ENCODE results near the gene PTPRB.
A peak's percentile ranks its signal among the peaks of the same experiment; 100 is the strongest.

The PTPRB gene

GRCh38 chr12:70603044-70603443 lies 34.2 kb downstream of the PTPRB start:
- no peak for TF ChIP-seq CTCF (IDR thresholded peaks at IDR 0.05; ENCODE audit: low read depth, low read length)
- TF ChIP-seq EZH2phosphoT487 (IDR thresholded peaks at IDR 0.05; ENCODE audit: low read depth) = no peak
- Histone ChIP-seq H3K4me3 (ENCODE audit: low read length) (no peak overlapping the region), H3K9me3 (ENCODE audit: insufficient read depth, low read length) (no peaks in the 10 kb centered on the region), H3K27ac (ENCODE audit: low read length) (no peak overlapping the region), H3K4me2 (ENCODE audit: low read length) (no peak overlapping the region), H2AFZ (ENCODE audit: low read depth, low read length) (no peak overlapping the region), H3K79me2 (ENCODE audit: low read length) (no peaks in the 10 kb centered on the region), H3K27me3 (ENCODE audit: low read depth, low read length) (no peaks in the 10 kb centered on the region), H4K20me1 (ENCODE audit: insufficient read depth, low read length) (no peaks in the 10 kb centered on the region), H3K9ac (ENCODE audit: low read length) (no peak overlapping the region), H3K4me1 (ENCODE audit: low read length) (no peaks in the 10 kb centered on the region), H3K36me3 (replicated peaks; ENCODE audit: low read depth, low read length) (no peaks in the 10 kb centered on the region)

GRCh38 chr12:70598467-70599193 lies 38.6 kb downstream of the PTPRB start:
- Histone ChIP-seq H3K4me3 (ENCODE audit: low read length) (no peak overlapping the region), H3K36me3 (replicated peaks; ENCODE audit: low read depth, low read length) (no peaks in the 10 kb centered on the region), H4K20me1 (ENCODE audit: insufficient read depth, low read length) (no peaks in the 10 kb centered on the region), H3K9me3 (ENCODE audit: insufficient read depth, low read length) (no peaks in the 10 kb centered on the region), H3K4me1 (ENCODE audit: low read length) (0 out of 2 replicates have a peak, but pooled peaks cover 3% of the 10 kb centered on the region), H3K4me2 (ENCODE audit: low read length) (no peak overlapping the region), H3K79me2 (ENCODE audit: low read length) (no peaks in the 10 kb centered on the region), H3K9ac (ENCODE audit: low read length) (no peak overlapping the region), H3K27me3 (ENCODE audit: low read depth, low read length) (0 out of 2 replicates have a peak, but pooled peaks cover 3% of the 10 kb centered on the region), H2AFZ (ENCODE audit: low read depth, low read length) (no peak overlapping the region), H3K27ac (ENCODE audit: low read length) (no peak overlapping the region)
- TF ChIP-seq EZH2phosphoT487 (IDR thresholded peaks at IDR 0.05; ENCODE audit: low read depth) (no peak), CTCF (IDR thresholded peaks at IDR 0.05; ENCODE audit: low read depth, low read length) (no peak)

GRCh38 chr12:70592664-70593063 lies 44.6 kb downstream of the PTPRB start:
- H3K36me3 ChIP-seq (replicated peaks; ENCODE audit: low read depth, low read length) = no peaks in the 10 kb centered on the region
- 0 out of 2 replicates have a peak, but pooled peaks cover 3% of the 10 kb centered on the region for H3K27me3 ChIP-seq (ENCODE audit: low read depth, low read length)
- no peak overlapping the region for H3K9ac ChIP-seq (ENCODE audit: low read length)
- no peak overlapping the region for H3K27ac ChIP-seq (ENCODE audit: low read length)
- no peak overlapping the region for H2AFZ ChIP-seq (ENCODE audit: low read depth, low read length)
- no peak overlapping the region for H3K4me3 ChIP-seq (ENCODE audit: low read length)
- no peaks in the 10 kb centered on the region for H3K79me2 ChIP-seq (ENCODE audit: low read length)
- TF ChIP-seq CTCF (IDR thresholded peaks at IDR 0.05; ENCODE audit: low read depth, low read length) = no peak
- TF ChIP-seq EZH2phosphoT487 (IDR thresholded peaks at IDR 0.05; ENCODE audit: low read depth) = no peak
- H3K4me1 ChIP-seq (ENCODE audit: low read length) = peaks cover 6% of the 10 kb centered on the region; the same call in 1 of the 2 replicates
- no peaks in the 10 kb centered on the region for H4K20me1 ChIP-seq (ENCODE audit: insufficient read depth, low read length)
- no peaks in the 10 kb centered on the region for H3K9me3 ChIP-seq (ENCODE audit: insufficient read depth, low read length)
- no peak overlapping the region for H3K4me2 ChIP-seq (ENCODE audit: low read length)

GRCh38 chr12:70590549-70591226 lies 46.5 kb downstream of the PTPRB start:
- Histone ChIP-seq H3K27ac (ENCODE audit: low read length) (no peak overlapping the region), H3K36me3 (replicated peaks; ENCODE audit: low read depth, low read length) (no peaks in the 10 kb centered on the region), H3K4me2 (ENCODE audit: low read length) (peak overlapping the region; percentile 83), H2AFZ (ENCODE audit: low read depth, low read length) (peak overlapping the region; percentile 97), H3K9me3 (ENCODE audit: insufficient read depth, low read length) (no peaks in the 10 kb centered on the region), H3K9ac (ENCODE audit: low read length) (peak overlapping the region; percentile 34; the same call in 1 of the 2 replicates), H3K4me3 (ENCODE audit: low read length) (peak overlapping the region; percentile 73), H3K79me2 (ENCODE audit: low read length) (no peaks in the 10 kb centered on the region), H3K4me1 (ENCODE audit: low read length) (peaks cover 6% of the 10 kb centered on the region; the same call in 1 of the 2 replicates), H4K20me1 (ENCODE audit: insufficient read depth, low read length) (no peaks in the 10 kb centered on the region), H3K27me3 (ENCODE audit: low read depth, low read length) (0 out of 2 replicates have a peak, but pooled peaks cover under 1% of the 10 kb centered on the region)
- TF ChIP-seq CTCF (IDR thresholded peaks at IDR 0.05; ENCODE audit: low read depth, low read length) (no peak), EZH2phosphoT487 (IDR thresholded peaks at IDR 0.05; ENCODE audit: low read depth) (no peak)

All from OCI-LY3 (cell line).